Tibial nerve (tissue), 4 donors: ENCODE measurements around the gene MYO1H.

Source experiments
- CTCF ChIP-seq, 5 experiments: fragments of 200-600 bp in 3 of 5; fragments of 450-650 bp in 2 of 5; sonication (generic) in 3 of 5; IDR thresholded peaks; one replicate each; pipeline ENCODE4 v1.5.1; 2016 to 2019; ENCODE audit warnings: antibody characterized with exemption in 5 of 5, mild to moderate bottlenecking in 3 of 5, moderate library complexity in 2 of 5
- EP300 ChIP-seq, 2 donors: sonication (generic); formaldehyde crosslinking; IDR thresholded peaks; one replicate each; pipeline ENCODE4 v1.6.1; 2017; ENCODE audit warnings: antibody characterized with exemption in 2 of 2, mild to moderate bottlenecking in 1 of 2
- POLR2A ChIP-seq, 2 donors: fragments of 450-650 bp; IDR thresholded peaks; one replicate each; pipeline ENCODE4 v1.6.1; 2017; ENCODE audit warnings: antibody characterized with exemption in 2 of 2, mild to moderate bottlenecking in 2 of 2, moderate library complexity in 2 of 2

DNA sequence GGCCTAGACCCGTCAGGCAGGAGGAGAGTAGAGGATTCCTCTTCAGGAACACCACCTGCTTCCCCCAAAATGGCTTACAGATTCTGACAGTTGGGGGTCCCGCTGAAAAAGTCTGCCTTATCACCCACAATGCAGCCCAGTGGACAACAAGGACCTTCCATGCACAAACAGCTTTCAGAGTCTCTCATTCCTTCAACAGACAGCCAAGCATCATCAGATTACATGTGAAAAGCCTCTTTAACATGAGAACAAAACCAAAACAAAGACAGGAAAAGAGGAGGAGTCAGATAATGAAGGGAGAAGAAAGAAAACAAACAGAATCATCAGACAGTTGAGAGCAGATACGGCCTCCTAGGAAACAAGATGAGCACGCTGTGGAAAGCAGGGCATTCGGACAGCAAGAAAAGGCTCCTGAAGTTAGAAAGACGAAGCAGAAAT, 111.1 kb downstream of the MYO1H start:
- TF ChIP-seq CTCF (IDR thresholded peaks at IDR 0.05): no peak
- no peak for TF ChIP-seq POLR2A (IDR thresholded peaks at IDR 0.05)
- no peak for TF ChIP-seq EP300 (IDR thresholded peaks at IDR 0.05)
